HG03354 (cell line): ENCODE results near the gene RABGGTA.

ENCODE experiments used
- ATAC-seq: cut with Tn5 transposase; IDR thresholded peaks from one replicate; pipeline ENCODE4 v1.9.1; 2021; ENCODE audit warnings: mild to moderate bottlenecking; ENCODE audit not compliant: unreplicated experiment, poor library complexity, severe bottlenecking

The RABGGTA gene, protein sequence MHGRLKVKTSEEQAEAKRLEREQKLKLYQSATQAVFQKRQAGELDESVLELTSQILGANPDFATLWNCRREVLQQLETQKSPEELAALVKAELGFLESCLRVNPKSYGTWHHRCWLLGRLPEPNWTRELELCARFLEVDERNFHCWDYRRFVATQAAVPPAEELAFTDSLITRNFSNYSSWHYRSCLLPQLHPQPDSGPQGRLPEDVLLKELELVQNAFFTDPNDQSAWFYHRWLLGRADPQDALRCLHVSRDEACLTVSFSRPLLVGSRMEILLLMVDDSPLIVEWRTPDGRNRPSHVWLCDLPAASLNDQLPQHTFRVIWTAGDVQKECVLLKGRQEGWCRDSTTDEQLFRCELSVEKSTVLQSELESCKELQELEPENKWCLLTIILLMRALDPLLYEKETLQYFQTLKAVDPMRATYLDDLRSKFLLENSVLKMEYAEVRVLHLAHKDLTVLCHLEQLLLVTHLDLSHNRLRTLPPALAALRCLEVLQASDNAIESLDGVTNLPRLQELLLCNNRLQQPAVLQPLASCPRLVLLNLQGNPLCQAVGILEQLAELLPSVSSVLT

DNA sequence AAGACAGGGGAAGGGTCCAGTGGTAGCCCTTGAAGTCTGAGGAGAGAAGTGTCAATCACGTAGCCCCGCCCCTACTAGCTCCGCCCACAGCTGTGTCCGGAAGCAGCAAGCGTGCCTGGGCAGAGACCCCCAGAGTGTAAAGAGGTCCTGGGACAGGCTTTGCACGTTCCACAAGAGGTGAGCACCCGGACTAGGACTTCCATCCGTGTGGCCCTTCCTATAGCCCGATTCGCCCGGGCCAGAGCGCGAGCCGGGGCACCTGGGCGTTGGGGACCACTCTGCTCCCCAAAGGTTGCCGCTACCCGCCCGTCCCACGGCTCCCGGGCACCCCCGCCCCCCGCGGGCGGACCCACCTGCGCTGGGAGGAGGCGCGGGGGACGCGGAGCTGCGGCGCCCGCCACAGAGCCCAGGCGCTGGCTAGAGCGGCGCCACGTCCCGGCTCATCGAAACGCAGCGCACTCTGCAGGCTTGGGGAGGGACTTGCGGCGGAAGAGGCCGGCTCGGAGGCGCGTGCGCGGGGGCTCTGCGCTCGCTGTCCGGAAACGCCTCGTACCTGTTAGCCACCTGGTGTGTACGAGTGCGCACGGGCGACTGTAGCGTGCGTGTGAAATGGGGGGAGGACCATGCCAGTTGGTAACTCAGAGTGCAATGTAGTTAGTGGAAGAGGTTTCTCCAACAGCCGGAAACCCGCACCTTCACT, at the start of gene RABGGTA:
TSS of gene RABGGTA (minus strand) at position 464 of the 700 bp plus-strand sequence. CDS start 482 bp downstream, outside the sequence.
- peak; percentile 90 for ATAC-seq

- ATAC-seq = no peak
Observed at GRCh38 chr14:24317141-24317928, 45.9 kb upstream of the RABGGTA start.

DNA sequence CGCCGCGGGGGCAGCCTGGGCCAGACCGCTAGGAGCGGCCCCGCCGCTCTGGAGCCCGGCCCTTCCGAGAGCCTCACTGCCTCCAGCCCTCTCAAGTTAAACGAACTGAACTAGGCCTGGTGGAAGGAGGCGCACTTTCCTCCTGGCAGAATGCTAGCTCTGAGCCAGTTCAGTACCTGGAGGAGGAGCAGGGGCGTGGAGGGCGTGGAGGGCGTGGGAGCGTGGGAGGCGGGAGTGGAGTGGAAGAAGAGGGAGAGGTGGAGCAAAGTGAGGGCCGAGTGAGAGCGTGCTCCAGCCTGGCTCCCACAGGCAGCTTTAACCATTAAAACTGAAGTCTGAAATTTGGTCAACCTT, 45.2 kb upstream of the RABGGTA start:
- ATAC-seq = no peak

GRCh38 chr14:24315807-24316596, 44.6 kb upstream of the RABGGTA start:
- ATAC-seq = no peak

- no peak for ATAC-seq
Observed at GRCh38 chr14:24315243-24315806, 43.9 kb upstream of the RABGGTA start.

- ATAC-seq = no peak
Observed at GRCh38 chr14:24314377-24315193, 43.2 kb upstream of the RABGGTA start.

DNA sequence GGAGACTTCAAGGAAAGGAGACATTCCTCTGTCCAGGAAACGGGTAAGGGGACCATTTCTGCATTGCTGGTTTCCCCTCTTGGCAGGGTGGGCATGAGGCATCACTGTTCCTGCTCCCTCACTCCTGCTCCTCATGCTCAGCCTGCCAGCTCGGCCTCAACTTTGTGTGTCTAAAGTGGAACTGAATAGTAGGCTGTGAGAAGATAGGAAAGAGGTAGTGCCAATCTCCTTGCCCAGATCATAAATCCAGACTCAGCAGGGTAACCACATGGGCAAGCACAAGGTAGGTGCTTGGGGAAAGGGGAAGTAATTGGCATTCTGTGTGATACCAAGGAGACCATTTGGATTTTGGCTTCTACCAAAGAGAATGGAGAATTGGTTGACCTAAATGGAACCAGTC, 42.5 kb upstream of the RABGGTA start:
- no peak for ATAC-seq

GRCh38 chr14:24312736-24313507, 41.5 kb upstream of the RABGGTA start:
- ATAC-seq = no peak

- no peak for ATAC-seq
Observed at GRCh38 chr14:24311837-24312615, 40.6 kb upstream of the RABGGTA start.

DNA sequence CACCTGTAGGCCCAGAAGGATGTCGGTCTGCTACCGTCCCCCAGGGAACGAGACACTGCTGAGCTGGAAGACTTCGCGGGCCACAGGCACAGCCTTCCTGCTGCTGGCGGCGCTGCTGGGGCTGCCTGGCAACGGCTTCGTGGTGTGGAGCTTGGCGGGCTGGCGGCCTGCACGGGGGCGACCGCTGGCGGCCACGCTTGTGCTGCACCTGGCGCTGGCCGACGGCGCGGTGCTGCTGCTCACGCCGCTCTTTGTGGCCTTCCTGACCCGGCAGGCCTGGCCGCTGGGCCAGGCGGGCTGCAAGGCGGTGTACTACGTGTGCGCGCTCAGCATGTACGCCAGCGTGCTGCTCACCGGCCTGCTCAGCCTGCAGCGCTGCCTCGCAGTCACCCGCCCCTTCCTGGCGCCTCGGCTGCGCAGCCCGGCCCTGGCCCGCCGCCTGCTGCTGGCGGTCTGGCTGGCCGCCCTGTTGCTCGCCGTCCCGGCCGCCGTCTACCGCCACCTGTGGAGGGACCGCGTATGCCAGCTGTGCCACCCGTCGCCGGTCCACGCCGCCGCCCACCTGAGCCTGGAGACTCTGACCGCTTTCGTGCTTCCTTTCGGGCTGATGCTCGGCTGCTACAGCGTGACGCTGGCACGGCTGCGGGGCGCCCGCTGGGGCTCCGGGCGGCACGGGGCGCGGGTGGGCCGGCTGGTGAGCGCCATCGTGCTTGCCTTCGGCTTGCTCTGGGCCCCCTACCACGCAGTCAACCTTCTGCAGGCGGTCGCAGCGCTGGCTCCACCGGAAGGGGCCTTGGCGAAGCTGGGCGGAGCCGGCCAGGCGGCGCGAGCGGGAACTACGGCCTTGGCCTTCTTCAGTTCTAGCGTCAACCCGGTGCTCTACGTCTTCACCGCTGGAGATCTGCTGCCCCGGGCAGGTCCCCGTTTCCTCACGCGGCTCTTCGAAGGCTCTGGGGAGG, 39.5 kb upstream of the RABGGTA start, which contains the start of gene LTB4R:
TSS of gene LTB4R (plus strand) at position 857 of the 959 bp plus-strand sequence. CDS start 4,150 bp downstream, outside the sequence.
- peak; percentile 72 for ATAC-seq

DNA sequence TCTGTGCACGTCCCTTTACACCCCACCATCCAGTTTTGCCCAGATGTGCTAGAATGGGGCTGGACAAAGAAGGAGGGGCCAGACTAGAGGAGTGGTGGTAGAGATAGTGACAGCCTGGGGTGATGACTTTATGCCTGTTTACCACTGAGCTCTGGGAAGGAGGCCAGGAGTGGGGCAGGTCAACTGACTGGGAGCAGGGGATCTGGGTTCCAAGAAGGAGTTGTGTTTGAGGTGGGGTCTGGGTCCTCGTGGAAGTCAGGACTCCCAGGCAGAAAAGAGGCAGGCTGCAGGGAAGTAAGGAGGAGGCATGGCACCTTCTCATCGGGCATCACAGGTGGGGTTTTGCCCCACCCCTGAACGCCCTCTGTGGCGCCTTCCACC, 38.9 kb upstream of the RABGGTA start:
- no peak for ATAC-seq

- no peak for ATAC-seq
Observed at GRCh38 chr14:24309538-24310264, 38.3 kb upstream of the RABGGTA start, which contains the start of gene LTB4R2. LTB4R2 (plus strand) TSS chr14:24310140; CDS start chr14:24310665, 525 bp downstream.

DNA sequence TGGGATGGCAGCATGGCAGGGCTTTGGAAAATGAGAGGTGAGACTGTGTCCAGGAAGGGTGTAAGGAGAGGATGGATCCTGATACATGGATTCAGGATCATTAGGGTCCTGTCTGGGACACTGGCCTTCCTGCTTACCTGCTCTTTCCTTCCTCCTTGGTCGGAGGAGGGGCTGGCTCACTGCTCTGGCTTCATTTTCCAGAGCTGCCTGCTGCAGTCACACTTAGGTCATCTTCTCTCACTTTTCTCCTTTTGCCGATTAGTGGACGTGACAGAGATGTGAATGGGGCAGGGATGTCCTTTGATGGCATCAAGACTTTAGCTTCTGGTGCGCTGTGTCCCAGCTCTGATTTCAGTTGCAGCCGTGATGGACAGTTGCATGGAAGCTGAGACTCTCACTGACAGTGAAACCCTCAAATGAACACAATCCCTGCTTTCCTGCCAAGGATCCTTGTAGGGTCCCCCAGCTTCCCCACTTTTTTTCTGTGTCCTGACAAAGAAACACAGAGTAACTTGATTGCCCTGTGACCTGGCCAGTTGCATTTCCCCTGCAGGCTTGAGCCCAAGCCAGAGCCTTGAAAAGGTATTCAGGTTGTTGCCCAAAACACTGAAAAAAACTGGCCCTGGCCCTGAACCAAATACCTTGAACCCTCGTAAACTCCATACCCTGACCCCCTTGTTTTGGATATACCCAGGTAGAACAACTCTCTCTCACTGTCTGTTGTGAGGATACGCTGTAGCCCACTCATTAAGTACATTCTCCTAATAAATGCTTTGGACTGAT, 37.1 kb upstream of the RABGGTA start:
- no peak for ATAC-seq
